Trophoblast cell (in vitro differentiated cells and primary cell): ENCODE results near the gene ELAVL1.

Experiments used
- DNase-seq, 2 donors: peaks; one replicate each; pipeline ENCODE4 v3.0.0-alpha.2; 2016
- H2AFZ ChIP-seq: 2 replicates; pipeline ENCODE4 v1.6.1; 2013; ENCODE audit warnings: low read length, moderate library complexity, mild to moderate bottlenecking; ENCODE audit not compliant: insufficient read depth, poor library complexity
- H2AK5ac ChIP-seq: 2 replicates; pipeline ENCODE4 v1.6.1; 2013; ENCODE audit warnings: mild to moderate bottlenecking, low read length
- H2BK120ac ChIP-seq: 2 replicates; pipeline ENCODE4 v1.6.1; 2013; ENCODE audit warnings: low read length, mild to moderate bottlenecking, moderate library complexity; ENCODE audit not compliant: insufficient read depth, poor library complexity
- H2BK12ac ChIP-seq: 2 replicates; pipeline ENCODE4 v1.6.1; 2013; ENCODE audit warnings: mild to moderate bottlenecking, low read length, moderate library complexity
- H2BK5ac ChIP-seq: 2 replicates; pipeline ENCODE4 v1.6.1; 2013; ENCODE audit warnings: low read length, low read depth, moderate library complexity, mild to moderate bottlenecking; ENCODE audit not compliant: poor library complexity
- H3K14ac ChIP-seq: 2 replicates; pipeline ENCODE4 v1.6.1; 2013; ENCODE audit warnings: mild to moderate bottlenecking, low read length
- H3K18ac ChIP-seq: 2 replicates; pipeline ENCODE4 v1.6.1; 2013; ENCODE audit warnings: mild to moderate bottlenecking, low read length
- H3K23ac ChIP-seq: 2 replicates; pipeline ENCODE4 v1.6.1; 2013; ENCODE audit warnings: low read length
- H3K27ac ChIP-seq: 2 replicates; pipeline ENCODE4 v1.5.1; 2013; ENCODE audit warnings: low read depth, mild to moderate bottlenecking, inconsistent platforms, low read length, moderate library complexity
- H3K27me3 ChIP-seq: 2 replicates; pipeline ENCODE4 v1.6.1; 2013; ENCODE audit warnings: inconsistent platforms, mild to moderate bottlenecking, low read length, moderate library complexity; ENCODE audit not compliant: insufficient read depth
- H3K36me3 ChIP-seq, 2 experiments: 1 replicate in 1 of 2; 2 replicates in 1 of 2; pipeline ENCODE4 v1.6.1; 2013; ENCODE audit warnings: low read length in 2 of 2, mild to moderate bottlenecking in 2 of 2, moderate library complexity in 1 of 2; ENCODE audit not compliant: insufficient read depth in 2 of 2, control insufficient read depth in 1 of 2
- H3K4ac ChIP-seq: 2 replicates; pipeline ENCODE4 v1.6.1; 2013; ENCODE audit warnings: low read depth, mild to moderate bottlenecking, low read length, moderate library complexity
- H3K4me1 ChIP-seq, 2 experiments: 1 replicate in 1 of 2; 2 replicates in 1 of 2; pipeline ENCODE4 v1.6.1; 2013; ENCODE audit warnings: low read length in 2 of 2, mild to moderate bottlenecking in 2 of 2, moderate library complexity in 1 of 2; ENCODE audit not compliant: insufficient read depth in 2 of 2, control insufficient read depth in 1 of 2
- H3K4me2 ChIP-seq: 2 replicates; pipeline ENCODE4 v1.6.1; 2013; ENCODE audit warnings: inconsistent platforms, mild to moderate bottlenecking, low read length, moderate library complexity
- H3K4me3 ChIP-seq: 2 replicates; pipeline ENCODE4 v1.5.1; 2013; ENCODE audit warnings: mild to moderate bottlenecking, low read depth, low read length, inconsistent platforms
- H3K79me1 ChIP-seq: one replicate; pipeline ENCODE4 v1.6.1; 2013; ENCODE audit warnings: low read length
- H3K79me2 ChIP-seq: 2 replicates; pipeline ENCODE4 v1.6.1; 2013; ENCODE audit warnings: low read length, mild to moderate bottlenecking; ENCODE audit not compliant: control insufficient read depth, insufficient read depth, poor library complexity
- H3K9ac ChIP-seq: 2 replicates; pipeline ENCODE4 v1.6.1; 2013; ENCODE audit warnings: mild to moderate bottlenecking, low read length
- H3K9me3 ChIP-seq: 2 replicates; pipeline ENCODE4 v1.6.1; 2013; ENCODE audit warnings: low read depth, mild to moderate bottlenecking, control low read depth, inconsistent platforms, low read length; ENCODE audit not compliant: insufficient read depth
- H4K12ac ChIP-seq: 2 replicates; pipeline ENCODE4 v1.6.1; 2013; ENCODE audit warnings: low read depth, mild to moderate bottlenecking, low read length, moderate library complexity
- H4K8ac ChIP-seq: 2 replicates; pipeline ENCODE4 v1.6.1; 2013; ENCODE audit warnings: low read depth, mild to moderate bottlenecking, low read length, moderate library complexity
- H4K91ac ChIP-seq: one replicate; pipeline ENCODE4 v1.6.1; 2013; ENCODE audit warnings: low read depth, mild to moderate bottlenecking, low read length, moderate library complexity
- WGBS: extraction: QIAGEN DNeasy Blood & Tissue Kit; methylation state at CpG from one replicate; pipeline ENCODE4 v1.1.7; 2013; ENCODE audit warnings: missing lambda C conversion rate; ENCODE audit not compliant: insufficient read length, insufficient coverage; ENCODE audit errors: extremely low coverage; 5-methylcytosine and 5-hydroxymethylcytosine counted together

The ELAVL1 gene

DNA sequence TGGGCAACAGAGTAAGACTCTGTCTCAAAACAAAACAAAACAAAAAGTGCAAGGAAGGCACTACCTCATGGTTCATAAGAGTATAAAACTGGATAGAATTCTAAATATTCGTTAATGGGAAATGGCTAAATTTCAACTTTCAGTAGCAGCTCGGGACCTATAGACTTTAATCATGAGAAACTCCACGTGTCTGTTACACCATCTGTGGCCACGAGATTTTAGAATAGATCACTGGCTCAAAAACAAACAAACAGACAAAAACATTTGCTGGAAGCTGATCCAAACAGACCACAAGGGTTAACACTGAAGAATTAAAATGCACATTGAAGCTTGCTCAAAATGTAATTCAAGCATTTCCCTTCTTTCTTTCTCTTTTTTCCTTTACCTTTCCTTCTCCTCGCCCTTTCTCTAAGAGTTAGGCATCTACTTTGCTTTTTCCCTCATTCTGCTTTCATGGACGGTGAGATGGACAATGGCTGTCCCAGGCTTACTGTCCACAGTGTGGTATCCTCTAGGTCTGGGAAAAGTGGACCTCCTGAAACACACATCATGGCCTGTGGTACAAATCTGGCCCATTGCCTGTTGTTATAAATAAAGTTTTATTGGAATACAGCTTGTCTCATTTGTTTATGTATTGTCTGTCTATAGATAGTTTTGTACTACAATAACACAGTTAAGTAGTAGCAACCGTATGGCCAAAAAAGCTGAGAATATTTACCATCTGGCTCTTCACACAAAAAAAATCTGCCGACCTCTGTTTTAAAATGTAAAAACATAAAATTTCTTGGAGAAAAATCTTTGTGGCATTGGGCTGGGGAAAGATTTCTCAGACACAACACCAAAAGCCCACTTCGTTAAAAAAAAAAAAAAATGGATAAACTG lies 10.3 kb downstream of the ELAVL1 start:
- no peak overlapping the region for H3K18ac ChIP-seq
- H3K9me3 ChIP-seq = peaks cover 2% of the 10 kb centered on the region
- H2AFZ ChIP-seq = no peak overlapping the region
- H3K23ac ChIP-seq = no peak overlapping the region
- H3K79me2 ChIP-seq = peaks cover 30% of the 10 kb centered on the region
- H4K8ac ChIP-seq = no peak overlapping the region
- H4K12ac ChIP-seq = no peak overlapping the region
- H2BK120ac ChIP-seq = no peak overlapping the region
- WGBS = no CpG with 5 or more reads among the region's 9 CpGs
- no peak overlapping the region for H4K91ac ChIP-seq
- H3K9ac ChIP-seq = no peak overlapping the region
- DNase-seq = no peak
- H3K4ac ChIP-seq = peak overlapping the region; percentile 96
- H3K36me3 ChIP-seq = peaks cover 20 to 26% of the 10 kb centered on the region in 2 experiments
- H3K27me3 ChIP-seq = no peaks in the 10 kb centered on the region
- H3K14ac ChIP-seq = no peak overlapping the region
- no peak overlapping the region for H2BK5ac ChIP-seq
- no peak overlapping the region for H3K4me3 ChIP-seq
- H3K27ac ChIP-seq = no peak overlapping the region
- no peak overlapping the region for H3K4me2 ChIP-seq
- no peak overlapping the region for H2AK5ac ChIP-seq
- no peak overlapping the region for H2BK12ac ChIP-seq
- peaks cover 4 to 15% of the 10 kb centered on the region in 2 experiments for H3K4me1 ChIP-seq
- H3K79me1 ChIP-seq = no peaks in the 10 kb centered on the region

DNA sequence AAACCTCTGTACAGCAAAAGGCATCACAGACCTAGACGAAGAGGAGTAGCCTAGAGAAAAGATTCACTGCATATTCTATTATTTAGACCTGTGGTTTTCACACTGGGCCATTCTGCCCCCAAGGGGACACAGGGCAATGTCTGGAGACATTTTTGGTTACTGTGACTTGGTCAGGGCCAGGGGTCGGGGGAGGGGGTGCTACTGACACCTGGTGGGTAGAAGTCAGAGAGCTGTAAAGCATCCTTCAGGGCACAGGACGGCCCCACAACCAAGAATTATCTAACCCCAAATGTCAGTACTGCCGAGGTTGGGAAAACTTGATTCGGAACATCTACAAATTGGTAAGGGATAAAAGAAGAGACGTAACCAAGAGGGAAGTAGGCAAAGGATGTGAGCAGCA lies 11.3 kb downstream of the ELAVL1 start:
- peak overlapping the region; percentile 78 for H3K4ac ChIP-seq
- WGBS = no CpG with 5 or more reads among the region's 6 CpGs
- no peak overlapping the region for H3K18ac ChIP-seq
- H3K9ac ChIP-seq = no peak overlapping the region
- H3K36me3 ChIP-seq = peaks cover 16 to 17% of the 10 kb centered on the region in 2 experiments
- no peak overlapping the region for H2BK12ac ChIP-seq
- no peak overlapping the region for H4K91ac ChIP-seq
- no peaks in the 10 kb centered on the region for H3K27me3 ChIP-seq
- H3K4me2 ChIP-seq = no peak overlapping the region
- DNase-seq = no peak
- peaks cover 21% of the 10 kb centered on the region for H3K79me2 ChIP-seq
- H2BK5ac ChIP-seq = no peak overlapping the region
- H4K8ac ChIP-seq = no peak overlapping the region
- no peak overlapping the region for H3K4me3 ChIP-seq
- no peaks in the 10 kb centered on the region for H3K79me1 ChIP-seq
- no peak overlapping the region for H2BK120ac ChIP-seq
- H3K14ac ChIP-seq = no peak overlapping the region
- H3K27ac ChIP-seq = no peak overlapping the region
- no peak overlapping the region for H4K12ac ChIP-seq
- peaks cover 2% of the 10 kb centered on the region for H3K9me3 ChIP-seq
- no peak overlapping the region for H2AK5ac ChIP-seq
- H3K23ac ChIP-seq = no peak overlapping the region
- no peak overlapping the region for H2AFZ ChIP-seq
- peaks cover 9 to 17% of the 10 kb centered on the region in 2 experiments for H3K4me1 ChIP-seq

DNA sequence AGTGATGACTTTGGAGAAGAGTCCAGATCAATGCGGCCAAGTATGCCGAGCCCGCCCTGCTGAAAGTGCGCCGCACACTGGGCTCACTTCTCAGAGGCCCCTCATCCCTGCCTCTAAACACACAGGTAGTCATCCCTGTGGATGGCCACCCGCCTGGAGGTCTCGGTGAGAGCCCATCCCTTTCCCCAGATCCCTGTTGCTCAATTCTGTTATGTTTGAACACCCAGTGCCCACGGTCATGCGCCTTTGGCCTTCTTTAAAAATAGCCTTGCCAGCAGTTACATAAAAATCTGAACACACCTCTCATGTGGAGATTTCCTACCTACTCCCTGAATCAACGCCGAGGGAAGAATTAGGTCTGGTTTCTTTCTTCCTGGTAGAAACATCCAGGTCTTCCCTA lies 11.9 kb downstream of the ELAVL1 start:
- WGBS = no CpG with 5 or more reads among the region's 11 CpGs

DNA sequence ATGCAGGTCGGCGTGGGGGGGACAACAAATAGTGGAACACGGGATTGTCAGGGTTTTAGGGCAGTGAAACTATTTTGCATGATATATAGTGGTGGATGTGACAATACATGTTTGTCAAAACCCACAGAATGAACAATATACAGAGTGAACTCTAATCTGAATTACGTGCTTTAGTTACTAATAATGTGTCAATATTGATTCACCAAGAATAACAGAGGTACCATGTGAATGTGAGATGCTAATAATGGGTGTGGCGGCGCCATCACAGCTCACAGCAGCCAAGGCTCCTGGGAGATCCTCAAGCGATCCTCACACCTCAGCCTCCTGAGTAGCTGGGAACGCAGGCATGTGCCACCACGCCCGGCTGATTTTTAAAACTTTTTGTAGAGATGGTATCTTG lies 12.9 kb downstream of the ELAVL1 start:
- Histone ChIP-seq H2BK120ac (no peak overlapping the region), H2AFZ (no peak overlapping the region), H3K14ac (no peak overlapping the region), H3K4me1 (peaks cover 19 to 28% of the 10 kb centered on the region in 2 experiments), H2AK5ac (no peak overlapping the region), H3K9me3 (no peaks in the 10 kb centered on the region), H3K79me1 (peaks cover 7% of the 10 kb centered on the region), H4K91ac (no peak overlapping the region), H3K79me2 (peaks cover 18% of the 10 kb centered on the region), H3K9ac (no peak overlapping the region), H3K27ac (no peak overlapping the region), H2BK5ac (no peak overlapping the region), H3K18ac (no peak overlapping the region), H3K4me2 (no peak overlapping the region), H2BK12ac (no peak overlapping the region), H3K4ac (peak overlapping the region; percentile 31), H4K8ac (no peak overlapping the region), H3K36me3 (peaks cover 28 to 29% of the 10 kb centered on the region in 2 experiments), H3K23ac (no peak overlapping the region), H3K27me3 (no peaks in the 10 kb centered on the region), H4K12ac (no peak overlapping the region), H3K4me3 (no peak overlapping the region)
- no CpG with 5 or more reads among the region's 10 CpGs for WGBS
- no peak for DNase-seq

More for the DNA sequence above, 11.9 kb downstream of the ELAVL1 start:
- Histone ChIP-seq H4K91ac (no peak overlapping the region), H3K27me3 (no peaks in the 10 kb centered on the region), H3K4me2 (no peak overlapping the region), H4K12ac (no peak overlapping the region), H3K4me1 (peaks cover 15 to 22% of the 10 kb centered on the region in 2 experiments), H4K8ac (no peak overlapping the region), H3K4ac (peak overlapping the region; percentile 60), H2BK5ac (no peak overlapping the region), H2BK120ac (no peak overlapping the region), H3K36me3 (peaks cover 18 to 22% of the 10 kb centered on the region in 2 experiments), H3K23ac (no peak overlapping the region), H3K18ac (no peak overlapping the region), H2BK12ac (no peak overlapping the region), H3K79me1 (peaks cover 6% of the 10 kb centered on the region), H3K27ac (no peak overlapping the region), H2AFZ (no peak overlapping the region), H3K79me2 (peaks cover 21% of the 10 kb centered on the region), H3K14ac (no peak overlapping the region), H3K4me3 (no peak overlapping the region), H3K9ac (no peak overlapping the region), H3K9me3 (peaks cover 2% of the 10 kb centered on the region), H2AK5ac (no peak overlapping the region)
- no peak for DNase-seq
